Fibroblast of peridontal ligament (primary cell): ENCODE data around the gene SPATA32.

ENCODE experiments used
- DNase-seq: peaks from one replicate; pipeline ENCODE4 v3.0.0-alpha.2; 2010; ENCODE audit errors: extremely low read depth

The SPATA32 gene

DNA sequence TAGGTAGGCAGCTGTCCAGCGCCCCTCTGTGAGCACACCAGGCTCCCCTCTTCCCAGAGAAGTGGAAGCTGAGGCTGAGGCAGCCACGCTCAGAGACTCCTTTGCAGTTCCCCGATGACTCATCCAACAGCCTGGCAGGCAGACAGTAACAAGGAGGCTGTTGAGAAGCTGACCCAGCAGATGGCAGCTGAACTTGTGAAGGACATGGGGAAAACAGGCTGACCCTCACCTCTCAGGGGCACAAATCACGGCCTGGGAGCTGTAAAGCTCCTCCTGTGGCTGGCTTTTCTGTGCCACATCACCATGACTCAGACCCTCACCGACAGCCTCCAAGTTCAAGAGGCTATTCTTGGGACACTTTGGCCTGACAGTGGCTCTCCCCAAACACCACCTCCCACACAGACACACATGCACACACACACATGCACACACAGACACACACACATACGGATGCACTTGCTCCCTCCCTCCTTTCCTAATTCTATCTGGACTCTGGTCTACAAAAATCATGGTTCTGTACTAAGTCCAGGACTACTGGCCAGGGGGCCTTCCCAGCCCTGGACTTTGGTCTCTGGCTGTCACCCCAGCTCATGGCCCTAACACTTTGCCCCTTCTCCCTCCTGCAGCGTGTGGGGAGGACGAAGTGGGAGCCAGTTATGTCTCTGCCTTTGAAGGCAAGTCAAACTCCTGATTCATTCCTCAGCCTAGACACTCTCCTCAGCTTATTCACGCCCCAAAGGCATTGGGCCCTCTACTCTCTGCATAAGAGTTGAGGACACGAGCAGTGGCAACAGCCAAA lies 31.7 kb upstream of the SPATA32 start:
- DNase-seq = peak; percentile 88

DNA sequence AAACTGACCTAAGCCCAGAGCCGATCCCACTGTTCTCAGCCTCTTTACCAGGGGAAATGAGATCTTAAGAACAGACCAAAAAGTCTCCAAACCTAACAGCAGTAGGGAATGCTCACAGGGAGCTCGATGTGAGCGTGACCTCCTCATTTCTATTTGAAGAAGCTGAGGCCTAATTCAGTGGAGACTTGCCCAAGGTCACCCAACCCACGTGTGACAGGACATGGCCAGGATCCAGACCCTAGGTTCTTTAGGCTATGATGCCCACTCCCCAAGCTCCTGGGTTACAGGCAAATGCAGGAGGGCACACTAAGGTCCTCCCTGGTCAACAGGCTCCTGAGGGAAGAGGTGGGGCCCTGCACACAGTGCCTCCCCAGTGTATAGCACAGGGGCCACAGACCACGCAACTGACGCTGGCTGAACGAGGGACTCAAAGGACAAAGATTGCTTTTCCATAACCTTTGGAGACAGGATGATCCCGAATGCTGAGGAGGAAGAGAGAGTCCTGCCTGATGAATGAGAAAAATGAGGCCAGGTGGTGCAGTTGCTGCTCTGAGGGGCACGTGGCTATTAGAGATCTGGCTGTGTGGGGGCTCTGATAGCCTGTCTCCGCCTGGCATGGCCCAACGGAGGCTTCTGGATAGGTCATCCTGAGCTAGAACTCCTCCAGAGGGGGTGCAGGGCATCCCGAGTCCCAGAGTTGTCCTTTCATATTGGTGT lies 31.0 kb upstream of the SPATA32 start:
- no peak for DNase-seq

GRCh38 chr17:45291171-45291805 lies 29.4 kb upstream of the SPATA32 start:
- no peak for DNase-seq

DNA sequence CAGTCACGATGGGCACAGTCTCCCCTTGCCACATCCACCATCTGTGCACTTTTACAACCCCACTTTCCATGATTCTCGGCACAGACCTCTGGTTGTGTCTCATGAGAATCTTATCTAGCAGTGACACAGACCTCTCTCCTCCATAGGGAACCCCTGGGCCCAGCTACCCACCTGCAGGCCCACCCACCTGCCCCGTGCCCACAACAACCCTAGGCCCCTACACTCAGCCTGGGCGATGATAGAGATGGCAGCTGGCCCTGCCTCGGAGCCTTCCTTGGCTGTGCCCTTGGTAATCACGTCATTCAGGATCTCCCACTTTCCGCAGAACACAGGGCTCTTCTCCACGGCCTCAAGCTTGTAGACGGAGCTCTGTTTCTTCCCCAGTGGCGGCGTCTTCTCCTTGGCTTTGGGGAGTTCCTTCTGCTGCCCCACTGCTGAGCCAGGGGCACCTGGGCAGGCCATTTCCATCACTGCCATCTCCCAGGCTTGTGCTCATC lies 28.4 kb upstream of the SPATA32 start:
- DNase-seq = no peak

DNA sequence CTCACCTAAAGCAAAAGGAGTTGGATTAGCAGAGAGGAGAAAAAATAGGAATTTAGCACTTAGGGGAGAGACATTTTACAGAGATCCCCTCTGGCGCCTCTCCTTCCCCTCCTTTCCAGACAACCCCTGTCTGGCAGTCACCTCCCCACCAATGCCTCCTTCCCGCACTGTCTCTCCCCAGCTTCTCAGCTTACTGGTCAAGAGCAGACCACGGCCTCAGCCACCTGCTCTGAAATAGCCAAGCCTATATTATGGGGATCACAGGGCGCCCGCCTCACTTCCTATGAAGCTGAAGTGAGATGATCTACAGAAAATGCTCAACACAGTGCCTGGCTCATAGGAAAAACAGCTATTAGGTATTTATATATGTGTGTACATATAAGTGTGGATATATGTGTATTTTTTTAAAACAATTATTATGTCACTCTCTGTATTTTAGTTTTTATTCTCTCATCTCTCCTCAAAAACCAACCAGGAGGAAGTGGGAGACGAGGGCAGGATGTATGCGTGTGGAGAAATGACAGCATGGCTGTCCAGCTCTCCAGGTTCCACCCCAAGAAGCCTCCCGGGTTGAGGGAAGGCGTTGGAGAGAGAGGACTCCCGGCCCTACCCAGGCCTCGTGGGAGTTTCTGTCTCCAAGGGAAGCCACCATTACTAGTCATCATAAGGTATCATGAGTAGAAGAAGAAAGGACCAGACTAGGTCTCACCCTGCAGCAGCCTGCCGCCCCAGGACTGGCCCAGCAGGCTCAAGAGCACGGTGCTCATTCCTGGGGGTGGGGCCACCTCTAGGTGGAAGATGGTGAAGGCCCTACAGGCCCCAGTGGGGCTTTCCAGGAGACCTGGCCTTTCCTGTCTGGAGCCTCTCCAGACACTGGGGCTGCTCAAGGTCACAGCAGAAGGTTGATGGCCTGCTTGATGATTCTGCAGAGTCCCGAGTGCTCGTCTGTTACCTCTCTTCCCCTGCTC lies 27.7 kb upstream of the SPATA32 start:
- no peak for DNase-seq

GRCh38 chr17:45288825-45289224 lies 26.9 kb upstream of the SPATA32 start:
- no peak for DNase-seq

DNA sequence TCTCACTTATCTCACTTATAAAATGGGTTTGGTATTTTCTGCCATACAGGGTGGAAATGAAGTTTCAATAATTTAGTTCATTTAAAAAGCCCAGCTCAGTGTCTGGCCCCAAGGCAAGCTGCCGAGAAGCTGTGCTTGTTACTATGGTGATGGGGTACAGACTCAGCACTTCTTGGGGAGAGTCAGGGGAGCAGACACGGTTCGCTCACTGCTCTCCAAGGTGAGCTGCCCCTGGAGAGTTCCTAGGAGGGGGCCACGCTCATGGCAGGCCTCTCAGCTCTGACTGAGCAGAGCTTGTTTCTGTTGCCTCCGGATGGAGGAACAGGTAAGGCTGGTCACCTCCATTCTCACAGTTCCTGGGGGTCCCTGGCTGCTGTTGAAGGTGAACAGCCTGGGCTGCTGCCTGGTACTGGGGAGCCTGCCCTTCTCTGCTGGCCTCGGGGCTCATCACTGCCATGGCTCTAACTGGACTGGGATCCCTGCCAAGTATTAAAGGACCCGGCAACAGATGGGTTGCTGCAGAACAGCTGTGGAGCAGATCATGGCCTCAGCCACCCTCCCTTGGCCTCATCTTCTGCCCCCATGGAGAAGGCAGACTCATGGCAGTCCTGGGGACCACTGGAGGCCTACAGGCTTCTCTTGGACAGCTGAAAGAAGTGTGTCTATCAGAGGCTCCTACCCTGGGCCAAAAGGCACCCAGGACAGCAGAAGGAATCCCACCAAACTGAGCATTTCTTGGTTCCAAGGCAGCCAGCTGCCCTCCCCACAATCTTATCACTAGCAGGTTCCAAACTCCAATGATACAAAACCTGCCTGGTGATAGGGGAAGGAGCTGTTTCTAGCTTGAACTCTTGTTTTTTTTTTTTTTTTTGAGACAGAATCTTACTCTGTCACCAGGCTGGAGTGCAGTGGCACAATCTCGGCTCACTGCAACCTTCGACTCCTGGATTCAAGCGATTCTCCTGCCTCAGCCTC lies 25.9 kb upstream of the SPATA32 start:
- DNase-seq = no peak

DNA sequence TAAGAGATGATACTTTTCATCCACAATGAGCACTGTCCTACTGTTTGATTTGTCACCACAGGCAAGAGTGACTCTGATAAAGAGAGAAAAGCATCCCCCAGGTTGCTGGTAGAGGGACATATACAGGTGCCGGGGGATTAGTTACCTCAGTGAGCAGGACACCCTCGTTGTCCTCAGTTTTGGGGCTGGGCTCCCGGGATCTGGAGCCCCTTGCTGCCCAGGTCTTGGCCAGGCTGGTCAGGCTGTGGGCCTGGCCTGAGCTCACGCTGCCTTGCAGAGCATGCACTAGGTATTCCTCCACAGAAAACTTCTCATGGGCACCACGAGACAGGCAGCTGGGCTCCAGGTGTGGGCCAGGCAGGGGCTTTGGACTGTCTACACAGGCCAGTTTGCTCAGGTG lies 24.4 kb upstream of the SPATA32 start:
- no peak for DNase-seq

DNA sequence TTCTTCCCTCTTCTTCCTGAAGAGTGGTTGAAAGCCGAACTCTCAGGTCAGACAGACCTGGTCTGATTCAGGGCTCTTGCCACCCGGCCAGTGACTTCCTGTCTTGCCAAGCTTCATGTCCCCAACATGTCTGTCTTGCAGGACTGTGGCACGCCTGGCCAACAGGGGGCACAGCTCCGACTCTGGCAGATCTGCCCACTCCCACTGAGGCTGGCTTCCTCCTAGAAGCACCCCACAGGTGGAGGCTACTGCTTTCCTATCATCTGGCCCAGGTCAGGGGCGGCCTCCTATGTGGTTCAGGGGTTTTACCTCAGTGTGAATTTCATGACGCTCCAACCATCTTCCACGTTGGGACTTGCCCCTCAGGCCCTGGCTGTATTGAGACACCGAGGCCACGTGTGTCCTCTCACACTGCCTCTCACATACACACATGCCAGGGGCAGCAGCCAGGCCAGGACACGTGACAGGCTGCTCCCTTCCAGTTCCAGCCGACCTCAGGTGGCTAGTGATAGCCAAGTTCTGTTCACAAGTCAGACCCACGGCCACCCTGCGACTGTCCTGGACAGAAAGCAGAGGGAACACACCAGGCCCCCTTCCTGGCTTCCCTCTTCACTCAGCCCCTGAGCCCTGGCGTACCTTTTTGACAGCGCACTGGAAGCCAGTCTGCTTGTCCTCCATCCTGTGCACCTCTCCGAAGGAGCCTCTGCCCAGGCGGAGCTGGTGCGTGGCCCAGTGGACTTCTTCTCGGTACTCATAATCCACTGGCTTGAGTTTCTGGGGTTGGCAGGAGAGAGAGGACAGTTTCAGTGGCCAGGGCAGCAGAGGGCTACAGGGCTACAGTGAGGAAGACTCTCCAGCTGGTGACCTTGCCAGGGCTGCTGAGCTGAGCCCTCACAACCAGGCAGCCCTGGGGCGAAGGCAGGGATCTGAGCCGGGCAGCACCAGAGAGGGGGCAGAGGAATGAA lies 22.6 kb upstream of the SPATA32 start:
- no peak for DNase-seq

DNA sequence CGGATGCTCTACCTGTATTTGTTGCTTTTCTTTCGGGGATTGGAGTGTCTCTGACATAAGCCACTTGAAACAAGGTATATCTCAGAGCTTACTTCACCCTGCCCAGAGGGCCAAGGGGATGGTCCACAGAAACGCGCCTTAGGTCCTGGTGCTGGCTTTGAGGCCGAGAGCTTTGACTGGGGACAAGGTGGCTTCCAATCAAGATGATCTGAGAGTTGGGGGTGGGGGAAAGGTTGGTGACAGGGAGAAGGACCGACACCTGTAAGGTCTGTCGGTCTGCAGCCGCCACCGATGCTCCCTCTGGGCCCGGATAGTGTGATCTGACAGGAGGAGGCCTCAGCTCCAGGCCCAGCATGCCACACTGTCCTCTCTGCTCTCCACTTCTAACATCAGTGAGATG lies 21.8 kb upstream of the SPATA32 start:
- no peak for DNase-seq

GRCh38 chr17:45282683-45283644 lies 21.1 kb upstream of the SPATA32 start:
- no peak for DNase-seq

GRCh38 chr17:45279898-45280297 lies 18.0 kb upstream of the SPATA32 start:
- no peak for DNase-seq

DNA sequence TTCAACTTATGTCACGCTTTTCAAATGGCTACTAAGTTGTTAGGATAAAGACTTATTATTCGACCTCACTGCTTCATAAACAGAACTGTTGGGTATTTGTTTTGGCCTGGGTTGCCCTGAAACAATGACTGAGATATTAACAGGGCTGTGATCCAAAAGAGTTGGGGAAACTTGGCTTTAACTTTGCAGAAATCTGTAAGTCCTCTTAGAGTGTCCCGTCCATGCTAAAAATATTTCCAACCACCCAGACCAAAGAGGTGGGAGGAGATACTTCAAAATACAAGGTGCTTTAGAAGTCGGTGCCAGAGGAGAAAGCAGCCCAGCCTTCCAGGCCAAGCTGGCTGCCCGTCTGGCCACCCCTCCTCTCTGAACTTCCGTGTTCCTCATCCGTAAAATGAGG lies 16.1 kb upstream of the SPATA32 start:
- DNase-seq = peak; percentile 54

DNA sequence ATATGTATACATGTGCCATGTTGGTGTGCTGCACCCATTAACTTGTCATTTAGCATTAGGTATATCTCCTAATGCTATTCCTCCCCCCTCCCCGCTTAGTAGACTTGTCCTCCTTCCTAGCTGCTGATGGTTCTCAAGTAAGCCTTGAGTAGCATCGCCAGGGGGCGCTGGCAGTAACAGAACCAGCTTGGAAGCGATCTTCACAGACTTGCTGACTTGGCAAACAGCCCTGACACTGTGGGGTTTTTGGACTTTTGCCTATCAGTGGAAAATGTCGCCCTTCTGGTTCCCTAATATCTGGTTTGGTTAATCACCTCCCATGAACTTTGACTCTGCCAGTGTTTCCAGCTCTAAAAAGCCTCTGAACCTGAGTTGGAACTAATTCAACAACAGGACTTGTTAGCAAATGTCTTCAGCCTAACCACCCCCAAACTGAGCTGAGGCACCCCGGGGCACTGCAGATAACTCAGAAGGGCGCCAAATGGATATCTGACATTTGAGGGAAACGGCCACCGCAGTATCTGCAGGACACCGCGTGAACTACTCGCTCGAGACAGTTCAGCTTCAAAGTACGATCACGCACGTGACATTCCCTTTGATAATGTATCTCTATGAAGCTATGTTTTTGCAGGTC lies 15.4 kb upstream of the SPATA32 start:
- DNase-seq = peak; percentile 90

DNA sequence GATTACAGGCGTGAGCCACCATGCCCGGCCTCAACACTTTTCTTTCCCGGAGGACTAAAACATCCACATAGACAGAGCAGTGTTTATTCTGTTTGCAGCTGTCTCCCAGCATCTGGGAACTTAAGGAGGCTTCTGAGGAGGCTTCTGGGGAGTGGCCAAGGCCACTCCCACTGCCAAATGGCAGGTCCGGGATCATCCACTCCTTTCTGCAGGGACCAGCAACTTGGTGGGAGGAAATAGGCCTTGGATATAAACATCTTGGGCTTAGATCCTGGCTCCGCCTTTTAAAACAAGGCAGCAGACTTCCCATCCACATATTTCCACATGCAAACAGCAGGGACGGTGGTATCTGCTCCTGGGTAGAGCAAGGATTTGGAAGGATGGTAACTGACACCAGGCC lies 14.1 kb upstream of the SPATA32 start:
- DNase-seq = peak; percentile 23

- no peak for DNase-seq
These were observed 12.1 kb upstream of the SPATA32 start for GRCh38 chr17:45274033-45274432.

GRCh38 chr17:45273551-45273957 lies 11.7 kb upstream of the SPATA32 start:
- DNase-seq = no peak
